DND-41 (cell line): ENCODE measurements around the gene PGBD5.

Experiments used
- ATAC-seq: fragments of 200-7000 bp; cut with Tn5 transposase; 3 replicates; pipeline ENCODE4 v1.9.1; 2021; ENCODE audit warnings: low read depth; ENCODE audit not compliant: insufficient read depth
- DNase-seq: peaks from one replicate; pipeline ENCODE4 v3.0.0-alpha.2; 2020
- H2AFZ ChIP-seq: 2 replicates; pipeline ENCODE4 v1.6.0; 2012; ENCODE audit warnings: low read depth, low read length
- H3K27ac ChIP-seq: 2 replicates; pipeline ENCODE4 v1.5.1; 2012; ENCODE audit warnings: low read length, inconsistent platforms
- H3K27me3 ChIP-seq: fragments of 200-600 bp; sonication (generic); 2 replicates; pipeline ENCODE4 v1.6.0; 2012; ENCODE audit warnings: low read length, mild to moderate bottlenecking, inconsistent platforms; ENCODE audit not compliant: insufficient read depth, poor library complexity
- H3K36me3 ChIP-seq: 2 replicates; pipeline ENCODE4 v1.5.1; 2012; ENCODE audit warnings: low read length, inconsistent platforms; ENCODE audit not compliant: insufficient read depth
- H3K4me1 ChIP-seq: 2 replicates; pipeline ENCODE4 v1.5.1; 2012; ENCODE audit warnings: mild to moderate bottlenecking, low read length; ENCODE audit not compliant: insufficient read depth
- H3K4me2 ChIP-seq: 2 replicates; pipeline ENCODE4 v1.6.0; 2012; ENCODE audit warnings: mild to moderate bottlenecking, moderate library complexity, low read length, inconsistent platforms; ENCODE audit not compliant: insufficient read depth
- H3K4me3 ChIP-seq, 2 experiments: fragments of 200-600 bp in 1 of 2; shearing (Covaris generic) in 1 of 2; 2 replicates each; pipeline ENCODE4 v1.5.1; 2012 to 2016; ENCODE audit warnings: inconsistent platforms in 2 of 2, low read length in 2 of 2, mild to moderate bottlenecking in 2 of 2, low read depth in 1 of 2, moderate library complexity in 1 of 2
- H3K79me2 ChIP-seq: 2 replicates; pipeline ENCODE4 v1.6.0; 2012; ENCODE audit warnings: low read length, inconsistent platforms; ENCODE audit not compliant: insufficient read depth
- H3K9ac ChIP-seq: 2 replicates; pipeline ENCODE4 v1.6.0; 2012; ENCODE audit warnings: low read depth, mild to moderate bottlenecking, inconsistent platforms, low read length, moderate library complexity
- H3K9me3 ChIP-seq: 2 replicates; pipeline ENCODE4 v1.5.1; 2012; ENCODE audit warnings: low read length, moderate library complexity, mild to moderate bottlenecking, inconsistent platforms; ENCODE audit not compliant: insufficient read depth, severe bottlenecking
- H4K20me1 ChIP-seq: 2 replicates; pipeline ENCODE4 v1.6.0; 2012; ENCODE audit warnings: low read length; ENCODE audit not compliant: insufficient read depth
- EZH2 ChIP-seq: IDR thresholded peaks from 3 replicates; pipeline ENCODE4 v1.6.1; 2012; ENCODE audit warnings: borderline replicate concordance, low read depth, mild to moderate bottlenecking, moderate library complexity, low read length, inconsistent platforms; ENCODE audit not compliant: severe bottlenecking
- TF ChIP-seq, protein P1 (sequence below): IDR thresholded peaks from 2 replicates; pipeline ENCODE4 v1.5.1; 2012; ENCODE audit warnings: borderline replicate concordance, low read length, moderate library complexity, mild to moderate bottlenecking; ENCODE audit not compliant: poor library complexity, severe bottlenecking; ENCODE audit errors: extremely low read depth

Gene PGBD5

GRCh38 chr1:230351514-230351913, 74.6 kb downstream of the PGBD5 start:
- Histone ChIP-seq H2AFZ (no peak overlapping the region), H3K27ac (no peak overlapping the region), H3K4me2 (no peak overlapping the region), H3K9me3 (no peaks in the 10 kb centered on the region), H3K36me3 (no peaks in the 10 kb centered on the region), H3K79me2 (no peaks in the 10 kb centered on the region), H3K27me3 (peaks cover 4% of the 10 kb centered on the region), H3K4me1 (no peaks in the 10 kb centered on the region), H3K9ac (no peak overlapping the region), H3K4me3 (no peak overlapping the region), H4K20me1 (no peaks in the 10 kb centered on the region)
- DNase-seq = no peak
- ATAC-seq = no peak
- TF ChIP-seq EZH2 = no peak
- TF ChIP-seq, protein P1, sequence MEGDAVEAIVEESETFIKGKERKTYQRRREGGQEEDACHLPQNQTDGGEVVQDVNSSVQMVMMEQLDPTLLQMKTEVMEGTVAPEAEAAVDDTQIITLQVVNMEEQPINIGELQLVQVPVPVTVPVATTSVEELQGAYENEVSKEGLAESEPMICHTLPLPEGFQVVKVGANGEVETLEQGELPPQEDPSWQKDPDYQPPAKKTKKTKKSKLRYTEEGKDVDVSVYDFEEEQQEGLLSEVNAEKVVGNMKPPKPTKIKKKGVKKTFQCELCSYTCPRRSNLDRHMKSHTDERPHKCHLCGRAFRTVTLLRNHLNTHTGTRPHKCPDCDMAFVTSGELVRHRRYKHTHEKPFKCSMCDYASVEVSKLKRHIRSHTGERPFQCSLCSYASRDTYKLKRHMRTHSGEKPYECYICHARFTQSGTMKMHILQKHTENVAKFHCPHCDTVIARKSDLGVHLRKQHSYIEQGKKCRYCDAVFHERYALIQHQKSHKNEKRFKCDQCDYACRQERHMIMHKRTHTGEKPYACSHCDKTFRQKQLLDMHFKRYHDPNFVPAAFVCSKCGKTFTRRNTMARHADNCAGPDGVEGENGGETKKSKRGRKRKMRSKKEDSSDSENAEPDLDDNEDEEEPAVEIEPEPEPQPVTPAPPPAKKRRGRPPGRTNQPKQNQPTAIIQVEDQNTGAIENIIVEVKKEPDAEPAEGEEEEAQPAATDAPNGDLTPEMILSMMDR = no peak

- Histone ChIP-seq H3K27ac (no peak overlapping the region), H3K4me1 (no peaks in the 10 kb centered on the region), H3K9me3 (no peaks in the 10 kb centered on the region), H3K27me3 (peaks cover 4% of the 10 kb centered on the region), H3K4me2 (no peak overlapping the region), H3K79me2 (no peaks in the 10 kb centered on the region), H2AFZ (no peak overlapping the region), H3K4me3 (no peak overlapping the region), H3K36me3 (no peaks in the 10 kb centered on the region), H4K20me1 (no peaks in the 10 kb centered on the region), H3K9ac (no peak overlapping the region)
- no peak for DNase-seq
- TF ChIP-seq EZH2 = no peak
- TF ChIP-seq, protein P1 = no peak
- ATAC-seq = no peak
Measured at GRCh38 chr1:230350208-230350921, 75.8 kb downstream of the PGBD5 start.

DNA sequence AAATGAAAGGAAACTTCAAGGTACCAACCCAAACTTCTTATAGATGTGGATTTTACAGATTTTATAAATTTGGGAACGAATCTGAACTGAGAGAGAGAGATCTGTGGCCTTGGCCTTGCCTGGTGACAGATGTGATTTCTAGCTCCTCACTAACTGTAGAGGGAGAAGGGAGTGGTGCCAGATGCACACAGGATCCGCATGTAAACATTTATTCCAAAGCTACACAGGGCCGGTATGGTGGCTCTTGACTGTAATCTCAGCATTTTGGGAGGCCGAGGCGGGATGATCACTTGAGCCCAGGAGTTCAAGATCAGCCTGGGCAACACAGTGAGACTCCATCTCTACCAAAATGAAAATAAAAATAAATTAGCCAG, 77.1 kb downstream of the PGBD5 start:
- Histone ChIP-seq H3K36me3 (no peaks in the 10 kb centered on the region), H3K4me1 (no peaks in the 10 kb centered on the region), H3K9ac (no peak overlapping the region), H4K20me1 (no peaks in the 10 kb centered on the region), H3K79me2 (no peaks in the 10 kb centered on the region), H2AFZ (no peak overlapping the region), H3K4me2 (no peak overlapping the region), H3K27me3 (peaks cover 3% of the 10 kb centered on the region), H3K9me3 (no peaks in the 10 kb centered on the region), H3K27ac (no peak overlapping the region), H3K4me3 (no peak overlapping the region)
- DNase-seq = no peak
- TF ChIP-seq EZH2 = no peak
- TF ChIP-seq, protein P1 = no peak
- no peak for ATAC-seq
